Activated CD4-positive, alpha-beta T cell treated with anti-CD3 and anti-CD28 coated beads for 4 hours (primary cell): ENCODE results near the gene CD160.
"Not testable (repeated sequence)": the region's sequence is repeated elsewhere in the genome, so short reads cannot be mapped to it uniquely, and the experiment has no call there.

ENCODE experiments used
- DNase-seq, 2 donors: peaks; one replicate each; pipeline ENCODE4 v3.0.0-alpha.2; 2020

Gene CD160

DNA sequence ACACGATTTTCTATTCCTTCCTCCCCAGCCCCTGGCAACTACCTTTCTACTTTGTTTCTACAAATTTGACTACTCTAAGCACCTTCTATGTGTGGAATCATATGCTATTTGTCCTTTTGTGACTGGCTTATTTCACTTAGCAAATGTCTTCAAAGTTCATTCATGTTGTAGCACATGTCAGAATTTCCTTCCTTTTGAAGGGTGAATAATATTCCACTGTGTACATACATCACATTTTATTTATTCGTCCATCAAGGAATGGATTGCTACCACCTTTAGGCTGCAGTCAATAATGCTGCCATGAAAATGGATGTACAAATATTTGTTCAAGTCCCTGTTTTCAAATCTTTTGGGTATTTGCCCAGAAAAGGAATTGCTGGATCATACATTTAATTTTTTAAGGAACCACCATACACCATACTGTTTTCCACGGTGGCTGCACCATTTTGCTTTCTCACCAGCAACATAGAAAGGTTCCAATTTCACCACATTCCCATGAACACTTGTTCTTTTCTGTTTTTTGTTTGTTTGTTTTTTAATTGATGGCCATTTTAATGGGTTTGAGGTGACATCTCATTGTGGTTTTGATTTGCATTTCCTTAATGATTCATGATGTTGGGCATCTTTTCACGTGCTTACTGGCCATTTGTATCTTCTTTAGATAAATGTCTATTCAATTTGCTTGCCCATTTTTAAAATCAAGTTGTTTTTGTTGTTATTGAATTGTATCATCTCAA lies 8.8 kb upstream of the CD160 start:
- no peak for DNase-seq

DNA sequence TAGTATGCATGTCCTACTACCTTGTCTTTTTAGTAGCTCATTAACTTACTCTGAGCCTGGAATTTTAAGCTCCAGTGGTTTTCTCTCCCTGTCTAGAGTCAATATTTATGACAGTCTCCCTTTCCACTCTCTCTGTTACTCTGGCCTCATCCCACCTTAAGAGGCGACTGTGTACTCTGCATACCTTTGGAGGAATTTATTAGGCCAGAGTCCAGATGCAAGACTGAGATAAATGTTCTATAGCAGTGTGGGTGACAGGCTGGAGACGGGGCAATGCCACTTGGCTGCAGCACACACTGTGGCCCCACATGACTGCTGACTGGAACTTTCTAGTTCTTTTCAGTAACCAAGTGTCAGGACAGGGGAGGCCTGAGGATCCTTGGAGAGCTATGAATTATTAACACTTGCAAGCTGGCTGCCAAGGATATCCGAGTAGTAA lies 8.1 kb upstream of the CD160 start:
- no peak for DNase-seq

DNA sequence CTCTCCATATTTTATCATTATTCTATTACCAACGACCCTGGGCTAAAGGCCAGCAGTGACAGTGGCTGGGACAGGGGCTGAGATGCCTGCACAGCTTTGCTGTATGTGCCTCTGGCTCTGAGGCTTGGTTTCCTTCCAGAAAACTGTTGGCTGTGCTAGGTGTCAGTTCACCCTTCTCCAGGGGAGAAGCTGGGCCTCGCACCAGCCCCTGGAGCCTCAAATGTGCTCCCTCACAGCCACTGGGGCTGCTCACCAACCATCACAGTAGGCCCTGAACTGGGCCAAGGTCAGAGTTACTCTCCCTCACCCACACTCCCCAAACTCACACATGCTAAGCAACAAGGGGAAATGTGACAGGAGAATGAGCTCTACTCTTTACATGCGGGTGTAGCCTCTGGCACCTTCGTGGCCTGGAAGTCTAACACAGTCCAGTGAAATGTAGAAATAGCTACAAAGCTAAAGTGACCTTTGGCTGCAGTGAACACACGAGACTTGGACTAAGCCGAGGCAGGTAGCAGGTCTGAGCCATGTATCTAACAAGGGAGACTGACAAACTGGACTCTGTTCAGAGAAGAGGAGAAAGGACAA lies 4.7 kb upstream of the CD160 start:
- no peak for DNase-seq

GRCh38 chr1:145716641-145717345 lies 2.5 kb upstream of the CD160 start:
- no peak for DNase-seq

DNA sequence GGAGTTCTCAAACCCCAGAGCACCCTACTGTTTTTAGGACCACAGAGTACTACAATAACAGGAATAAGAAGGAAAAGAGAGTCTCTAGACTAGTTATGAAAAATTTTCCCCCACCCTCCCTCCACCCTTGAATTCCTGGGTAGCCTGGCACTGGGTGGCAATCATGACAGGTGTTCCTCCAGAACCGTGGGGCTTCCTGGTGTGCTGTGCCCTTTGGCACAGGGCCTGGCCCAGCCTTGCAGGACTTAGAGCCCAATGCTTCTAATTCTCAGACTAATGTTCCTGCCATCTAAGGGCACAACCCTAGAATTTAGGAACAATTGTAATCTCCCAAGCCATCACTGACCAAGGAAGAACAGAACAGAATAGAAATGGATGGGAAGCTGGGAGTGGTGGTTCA lies 1.5 kb upstream of the CD160 start:
- DNase-seq = no peak

- not testable (repeated sequence) for DNase-seq
Measured at GRCh38 chr1:145718465-145718864, 834 bp upstream of the CD160 start.

GRCh38 chr1:145720556-145720877 lies 1.2 kb downstream of the CD160 start:
- no peak for DNase-seq

GRCh38 chr1:145720878-145721671 lies 1.8 kb downstream of the CD160 start:
- DNase-seq = peak; percentile 61

DNA sequence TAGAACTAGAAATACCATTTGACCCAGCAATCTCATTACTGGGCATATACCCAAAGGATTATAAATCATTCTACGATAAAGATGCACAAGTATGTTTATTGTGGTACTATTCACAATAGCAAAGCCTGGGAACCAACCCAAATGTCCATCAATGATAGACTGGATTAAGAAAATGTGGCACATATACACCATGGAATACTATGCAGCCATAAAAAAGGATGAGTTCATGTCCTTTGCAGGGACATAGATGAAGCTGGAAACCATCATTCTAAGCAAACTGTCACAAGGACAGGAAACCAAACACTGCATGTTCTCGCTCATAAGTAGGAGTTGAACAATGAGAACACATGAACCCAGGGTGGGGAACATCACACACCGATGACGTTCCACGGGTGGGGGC lies 6.9 kb downstream of the CD160 start:
- DNase-seq = not testable (repeated sequence)

DNA sequence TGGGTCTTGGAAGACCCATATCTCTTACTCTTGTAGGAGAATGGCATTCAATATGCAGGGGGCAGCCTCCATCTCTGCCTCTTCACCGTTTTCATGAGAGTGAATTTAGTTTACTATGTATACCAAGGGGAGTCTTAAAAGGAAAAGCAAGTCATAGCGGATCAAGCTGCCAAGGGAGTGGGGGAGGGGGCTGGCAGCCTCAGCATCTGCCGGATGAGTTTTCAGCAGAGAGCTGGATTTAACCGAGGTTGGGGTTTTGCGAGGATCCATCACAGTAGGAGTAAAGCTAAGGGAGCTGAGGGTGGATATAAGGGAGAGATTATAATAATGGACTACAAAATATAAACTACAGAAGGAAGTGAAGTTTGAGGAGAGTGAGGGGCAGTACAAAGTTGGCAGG lies 9.9 kb downstream of the CD160 start:
- no peak for DNase-seq

GRCh38 chr1:145729666-145730436 lies 10.6 kb downstream of the CD160 start:
- DNase-seq = no peak

DNA sequence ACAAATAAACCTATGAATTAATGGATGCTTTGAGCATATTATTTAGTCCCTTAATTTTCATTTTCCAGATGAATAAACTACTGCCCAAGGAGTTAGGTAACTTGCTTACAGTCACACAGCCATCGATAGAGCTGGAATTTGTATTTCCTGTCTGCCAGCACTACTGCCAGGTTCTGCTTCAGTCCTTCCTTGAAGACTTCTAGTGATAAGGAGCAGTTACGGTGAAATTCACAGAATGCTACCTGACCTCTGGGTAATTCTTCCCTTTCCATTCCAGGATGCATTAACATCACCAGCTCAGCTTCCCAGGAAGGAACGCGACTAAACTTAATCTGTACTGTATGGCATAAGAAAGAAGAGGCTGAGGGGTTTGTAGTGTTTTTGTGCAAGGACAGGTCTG lies 11.2 kb downstream of the CD160 start:
- DNase-seq = no peak

GRCh38 chr1:145730900-145731299 lies 11.6 kb downstream of the CD160 start:
- no peak for DNase-seq

DNA sequence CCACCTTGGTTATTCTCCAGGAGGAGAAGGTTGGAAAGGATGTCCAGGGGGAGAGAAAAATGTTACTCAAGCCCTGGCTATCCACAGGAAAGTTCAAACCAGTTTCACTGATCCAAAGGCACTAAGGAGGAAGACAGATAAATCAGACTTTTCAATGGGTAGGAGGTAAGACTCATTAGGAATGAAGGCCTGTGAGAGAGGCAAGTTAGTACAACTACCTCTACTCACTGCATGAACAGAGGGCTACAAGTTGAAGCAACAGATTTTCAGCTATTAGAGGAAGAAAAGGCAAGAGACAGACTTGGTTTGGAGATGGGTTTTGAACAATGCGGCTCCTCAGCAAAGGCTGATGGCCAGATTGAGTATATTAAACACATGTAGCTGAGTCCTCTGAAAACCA lies 16.9 kb downstream of the CD160 start:
- DNase-seq = no peak

- no peak for DNase-seq
Measured at GRCh38 chr1:145740269-145740668, 21.0 kb downstream of the CD160 start.

DNA sequence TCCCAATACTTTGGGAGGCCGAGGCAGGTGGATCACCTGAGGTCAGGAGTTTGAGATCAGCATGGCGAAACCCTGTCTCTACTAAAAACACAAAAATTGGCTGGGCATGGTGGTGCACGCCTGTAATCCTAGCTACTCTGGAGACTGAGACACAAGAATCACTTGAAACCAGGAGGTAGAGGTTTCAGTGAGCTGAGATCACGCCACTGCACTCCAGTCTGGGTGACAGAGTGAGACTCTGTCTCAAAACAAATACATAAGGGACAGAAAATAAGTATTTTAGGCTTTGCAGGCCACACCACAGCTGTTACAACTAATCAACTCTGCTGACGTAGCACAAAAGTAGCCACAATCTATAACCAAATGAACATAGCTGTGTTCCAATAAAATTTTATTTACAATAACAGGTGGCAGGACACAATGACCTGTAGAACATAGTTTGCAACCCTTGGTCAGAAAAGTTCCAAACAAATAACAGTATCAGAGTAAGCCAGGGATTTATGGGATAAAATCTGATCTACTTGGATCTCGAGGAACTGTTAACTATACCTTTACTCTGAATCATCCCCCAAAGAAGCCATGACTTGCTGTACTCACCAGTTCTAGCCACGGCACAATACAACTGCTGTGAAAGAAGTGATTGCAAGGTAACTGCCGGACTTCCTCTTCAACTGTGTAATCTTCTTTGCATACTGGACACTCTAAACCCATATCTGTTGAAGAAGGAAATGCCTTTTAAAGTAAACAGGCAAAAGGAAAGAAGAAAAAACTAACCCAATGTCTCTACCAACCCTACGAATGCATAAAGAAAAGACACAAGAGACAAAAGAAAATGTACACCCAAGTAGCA lies 28.3 kb downstream of the CD160 start:
- no peak for DNase-seq

DNA sequence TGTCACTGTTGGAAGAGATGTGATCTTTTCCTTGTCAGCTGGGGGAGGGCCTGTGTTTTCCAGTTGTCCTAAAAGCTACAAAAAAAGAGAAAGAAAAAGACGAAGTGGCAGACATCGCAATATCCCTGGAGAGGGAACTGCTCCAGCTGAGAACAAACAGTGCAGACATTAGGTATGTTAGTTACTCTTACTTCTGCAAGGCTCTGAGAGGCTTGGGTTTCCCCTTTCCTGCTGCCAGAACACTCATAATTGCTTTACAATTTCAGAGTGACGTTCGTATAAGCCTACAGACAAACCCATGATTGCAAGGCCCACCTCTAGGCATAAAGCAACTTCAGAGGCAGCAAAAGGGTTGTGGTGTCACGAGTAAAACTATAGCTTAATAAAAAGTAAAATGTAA lies 31.1 kb downstream of the CD160 start:
- DNase-seq = no peak

GRCh38 chr1:145751491-145752037 lies 32.3 kb downstream of the CD160 start:
- no peak for DNase-seq

GRCh38 chr1:145757420-145757819 lies 38.1 kb downstream of the CD160 start:
- no peak for DNase-seq

GRCh38 chr1:145758116-145758515 lies 38.8 kb downstream of the CD160 start:
- no peak for DNase-seq

GRCh38 chr1:145758575-145758974 lies 39.3 kb downstream of the CD160 start:
- no peak for DNase-seq
